ENCODE results near the gene TPRN.

The TPRN gene

GRCh38 chr9:137148242-137148641 is 52.3 kb downstream of the TPRN start:
- Histone ChIP-seq H3K4me1 (peaks cover 9% of the 10 kb centered on the region), H3K36me3 (no peaks in the 10 kb centered on the region), H3K9me3 (no peaks in the 10 kb centered on the region), H3K27me3 (no peaks in the 10 kb centered on the region), H3K4me3 (ENCODE audit: low read depth, low read length) (no peak overlapping the region)
- no peak for DNase-seq
- TF ChIP-seq, protein P1, sequence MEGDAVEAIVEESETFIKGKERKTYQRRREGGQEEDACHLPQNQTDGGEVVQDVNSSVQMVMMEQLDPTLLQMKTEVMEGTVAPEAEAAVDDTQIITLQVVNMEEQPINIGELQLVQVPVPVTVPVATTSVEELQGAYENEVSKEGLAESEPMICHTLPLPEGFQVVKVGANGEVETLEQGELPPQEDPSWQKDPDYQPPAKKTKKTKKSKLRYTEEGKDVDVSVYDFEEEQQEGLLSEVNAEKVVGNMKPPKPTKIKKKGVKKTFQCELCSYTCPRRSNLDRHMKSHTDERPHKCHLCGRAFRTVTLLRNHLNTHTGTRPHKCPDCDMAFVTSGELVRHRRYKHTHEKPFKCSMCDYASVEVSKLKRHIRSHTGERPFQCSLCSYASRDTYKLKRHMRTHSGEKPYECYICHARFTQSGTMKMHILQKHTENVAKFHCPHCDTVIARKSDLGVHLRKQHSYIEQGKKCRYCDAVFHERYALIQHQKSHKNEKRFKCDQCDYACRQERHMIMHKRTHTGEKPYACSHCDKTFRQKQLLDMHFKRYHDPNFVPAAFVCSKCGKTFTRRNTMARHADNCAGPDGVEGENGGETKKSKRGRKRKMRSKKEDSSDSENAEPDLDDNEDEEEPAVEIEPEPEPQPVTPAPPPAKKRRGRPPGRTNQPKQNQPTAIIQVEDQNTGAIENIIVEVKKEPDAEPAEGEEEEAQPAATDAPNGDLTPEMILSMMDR (IDR thresholded peaks at IDR 0.05; ENCODE audit: low read depth, low read length) = no peak

DNA sequence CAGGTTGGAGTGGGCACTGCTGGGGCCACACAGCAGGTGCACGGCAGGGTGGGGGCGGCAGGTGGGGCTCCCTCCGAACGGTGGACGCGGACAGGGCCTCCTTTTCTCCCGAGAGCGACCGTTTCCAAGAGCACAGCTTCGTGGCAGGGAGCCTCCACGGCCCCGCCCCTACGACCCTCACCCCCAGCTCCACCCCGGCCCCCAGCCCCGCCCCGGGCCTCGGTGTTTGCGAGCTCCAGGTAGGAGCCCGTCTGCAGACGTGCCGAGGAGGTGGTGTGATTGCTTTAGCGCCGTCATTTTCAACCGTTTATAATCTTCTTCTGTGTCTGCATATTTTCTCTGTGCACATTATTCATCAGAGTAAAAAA is 52.8 kb downstream of the TPRN start:
- no peak for DNase-seq
- no peak overlapping the region for H3K4me3 ChIP-seq (ENCODE audit: low read depth, low read length)
- no peaks in the 10 kb centered on the region for H3K27me3 ChIP-seq
- H3K9me3 ChIP-seq = no peaks in the 10 kb centered on the region
- TF ChIP-seq, protein P1 (IDR thresholded peaks at IDR 0.05; ENCODE audit: low read depth, low read length) = no peak
- no peaks in the 10 kb centered on the region for H3K36me3 ChIP-seq
- H3K4me1 ChIP-seq = peaks cover 9% of the 10 kb centered on the region

DNA sequence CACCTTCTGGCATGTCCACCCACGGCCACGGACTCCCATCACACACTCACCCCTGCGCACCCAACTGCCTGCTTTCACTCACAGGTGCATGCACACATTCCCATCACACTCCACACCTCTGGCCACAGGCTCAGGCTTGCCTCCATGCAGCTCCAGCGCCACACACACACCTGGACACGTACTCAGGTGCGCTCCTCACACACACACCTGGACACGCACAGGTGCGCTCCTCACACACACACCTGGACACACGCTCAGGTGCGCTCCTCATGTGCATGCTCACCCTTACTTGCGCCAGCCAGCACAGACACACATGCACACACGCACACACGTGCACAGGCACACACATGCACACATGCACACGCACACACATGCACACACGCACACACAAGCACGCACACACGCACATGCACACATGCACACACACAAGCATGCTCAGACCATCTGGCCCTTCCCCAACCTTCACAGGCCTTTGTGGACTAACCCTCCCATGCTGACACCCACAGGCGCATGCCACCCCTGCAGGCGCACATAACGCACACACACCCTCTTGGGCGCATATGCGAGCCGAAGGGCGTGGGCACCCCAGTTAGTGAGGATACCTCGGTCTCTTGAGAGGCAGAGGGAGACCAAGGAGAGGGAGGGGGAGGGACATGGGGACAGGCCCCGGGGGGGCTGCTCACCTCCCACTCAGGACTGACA is 53.3 kb downstream of the TPRN start:
- Histone ChIP-seq H3K27me3 (no peaks in the 10 kb centered on the region), H3K4me3 (ENCODE audit: low read depth, low read length) (no peak overlapping the region), H3K9me3 (no peaks in the 10 kb centered on the region), H3K4me1 (peaks cover 9% of the 10 kb centered on the region), H3K36me3 (no peaks in the 10 kb centered on the region)
- peak; percentile 10 for DNase-seq
- TF ChIP-seq, protein P1 (IDR thresholded peaks at IDR 0.05; ENCODE audit: low read depth, low read length) = no peak

- Histone ChIP-seq H3K9me3 (no peaks in the 10 kb centered on the region), H3K27me3 (no peaks in the 10 kb centered on the region), H3K36me3 (no peaks in the 10 kb centered on the region), H3K4me3 (ENCODE audit: low read depth, low read length) (no peak overlapping the region), H3K4me1 (peaks cover 8% of the 10 kb centered on the region)
- DNase-seq = peak; percentile 6
- TF ChIP-seq, protein P1 (IDR thresholded peaks at IDR 0.05; ENCODE audit: low read depth, low read length) = no peak
Measured at GRCh38 chr9:137146527-137146918, 54.0 kb downstream of the TPRN start.

- H3K9me3 ChIP-seq = no peaks in the 10 kb centered on the region
- no peaks in the 10 kb centered on the region for H3K36me3 ChIP-seq
- TF ChIP-seq, protein P1 (IDR thresholded peaks at IDR 0.05; ENCODE audit: low read depth, low read length) = no peak
- H3K27me3 ChIP-seq = no peaks in the 10 kb centered on the region
- H3K4me1 ChIP-seq = peaks cover 6% of the 10 kb centered on the region
- no peak overlapping the region for H3K4me3 ChIP-seq (ENCODE audit: low read depth, low read length)
- DNase-seq = peak; percentile 11
Measured at GRCh38 chr9:137145731-137146526, 54.6 kb downstream of the TPRN start.

DNA sequence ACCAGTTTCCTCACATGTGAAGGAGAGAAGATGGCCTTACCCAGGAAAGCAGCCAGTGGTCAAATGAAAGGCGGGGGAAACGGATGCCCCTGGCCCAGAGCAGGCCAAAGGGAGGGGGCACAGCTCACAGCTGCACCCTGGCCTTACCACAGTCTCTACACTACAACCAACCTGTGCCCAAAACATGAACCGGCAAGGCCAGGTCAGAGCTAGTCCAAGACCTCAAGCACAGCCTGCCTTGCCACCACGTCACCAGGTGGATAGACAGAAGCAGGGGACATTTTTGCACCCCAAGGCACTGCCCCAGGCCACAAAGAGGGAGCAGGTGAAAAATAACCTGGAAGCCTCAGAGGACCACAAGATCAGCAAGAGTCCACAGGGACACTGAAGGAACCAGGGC is 57.1 kb downstream of the TPRN start:
- Histone ChIP-seq H3K36me3 (no peaks in the 10 kb centered on the region), H3K9me3 (no peaks in the 10 kb centered on the region), H3K27me3 (peaks cover 21% of the 10 kb centered on the region), H3K4me1 (no peaks in the 10 kb centered on the region), H3K4me3 (ENCODE audit: low read depth, low read length) (no peak overlapping the region)
- TF ChIP-seq, protein P1 (IDR thresholded peaks at IDR 0.05; ENCODE audit: low read depth, low read length) = no peak
- DNase-seq = no peak

Data from BE2C (cell line).